Gastroesophageal sphincter (tissue), 4 donors: Measurements from ENCODE around the gene KRT31. TPM values are rescaled to one million over a fixed set of nuclear protein-coding genes. Genes with fewer than 3 reads are reported as not detected.

Source experiments
- ATAC-seq: fragments of 150-250 bp; one replicate; pipeline ENCODE4 v1.9.1; 2016; ENCODE audit warnings: mild to moderate bottlenecking, moderate library complexity
- H3K27ac ChIP-seq, 4 donors: fragments of 200-600 bp; sonication (generic) in 3 of 4; 1 replicate in 3 of 4; 2 replicates in 1 of 4; pipeline ENCODE4 v1.5.1; 2016 to 2019
- H3K27me3 ChIP-seq: fragments of 200-600 bp; sonication (generic); one replicate; pipeline ENCODE4 v1.5.1; 2019
- H3K36me3 ChIP-seq, 2 donors: fragments of 200-600 bp; sonication (generic); one replicate each; pipeline ENCODE4 v1.5.1; 2019; ENCODE audit warnings: control low read depth in 1 of 2
- H3K4me1 ChIP-seq, 3 donors: fragments of 200-600 bp; sonication (generic); 1 replicate in 2 of 3; 2 replicates in 1 of 3; pipeline ENCODE4 v1.5.1; 2016 to 2019; ENCODE audit warnings: control low read depth in 2 of 3
- H3K4me3 ChIP-seq, 2 donors: fragments of 200-600 bp; sonication (generic); one replicate each; pipeline ENCODE4 v1.5.1; 2019; ENCODE audit warnings: mild to moderate bottlenecking in 1 of 2, moderate library complexity in 1 of 2
- H3K9me3 ChIP-seq, 3 donors: fragments of 200-600 bp; sonication (generic); one replicate each; pipeline ENCODE4 v1.5.1; 2017 to 2019; ENCODE audit warnings: control low read depth in 2 of 3
- EP300 ChIP-seq: sonication (generic); formaldehyde crosslinking; IDR thresholded peaks from one replicate; pipeline ENCODE4 v1.6.1; 2017; ENCODE audit warnings: antibody characterized with exemption, mild to moderate bottlenecking
- POLR2A ChIP-seq, 2 donors: fragments of 450-650 bp; IDR thresholded peaks; one replicate each; pipeline ENCODE4 v1.6.1; 2017; ENCODE audit warnings: antibody characterized with exemption in 2 of 2, mild to moderate bottlenecking in 2 of 2, moderate library complexity in 1 of 2
- POLR2AphosphoS5 ChIP-seq: sonication (generic); formaldehyde crosslinking; IDR thresholded peaks from one replicate; pipeline ENCODE4 v1.6.1; 2017; ENCODE audit warnings: antibody characterized with exemption
- WGBS, 2 donors: methylation state at CpG; one replicate each; pipeline ENCODE4 v1.1.5; 2018; ENCODE audit warnings: low coverage in 1 of 2; 5-methylcytosine and 5-hydroxymethylcytosine counted together
- total RNA-seq, 4 donors: library from RNA; depleted of rRNA; stranded (reverse); fragments of >200 nt; gene quantifications; one replicate each; pipeline ENCODE4 v1.1.0, GENCODE V29; 2016
- TF ChIP-seq, protein P1 (sequence below), 4 experiments: fragments of 200-600 bp in 2 of 4; fragments of 450-650 bp in 2 of 4; sonication (generic) in 1 of 4; IDR thresholded peaks; one replicate each; pipeline ENCODE4 v1.5.1; 2017 to 2019; ENCODE audit warnings: antibody characterized with exemption in 4 of 4, mild to moderate bottlenecking in 2 of 4, moderate library complexity in 2 of 4

The KRT31 gene
- total RNA-seq, 4 donors from 2014 or later: not detected

DNA sequence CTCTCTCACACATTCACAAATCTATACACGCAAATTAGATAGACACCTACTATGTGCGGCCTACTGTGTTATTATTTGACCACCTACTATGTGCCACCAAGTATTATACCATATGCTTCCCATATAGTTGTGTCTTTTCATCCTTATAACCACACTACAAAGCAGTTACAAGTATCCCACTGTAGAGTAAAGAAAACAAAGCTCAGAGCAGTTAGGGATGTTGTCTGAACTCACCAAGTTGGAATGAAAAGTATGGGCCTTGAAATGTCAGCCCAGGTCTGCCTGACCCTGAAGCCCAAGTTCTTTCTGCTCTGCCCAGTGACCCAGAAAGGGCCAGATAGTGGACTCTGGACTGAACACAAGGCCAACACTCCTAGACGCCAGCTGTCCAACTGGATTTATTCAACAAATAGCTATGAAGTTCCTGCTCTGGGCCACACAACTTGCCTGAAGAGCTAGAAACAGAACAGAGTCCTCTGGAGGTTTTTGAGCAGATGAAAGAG is 18.5 kb upstream of the KRT31 start:
- Histone ChIP-seq H3K27me3 (no peaks in the 10 kb centered on the region), H3K4me1 (peaks cover 0 to 24% (median 10%) of the 10 kb centered on the region in 3 donors), H3K36me3 (no peaks in the 10 kb centered on the region), H3K4me3 (no peak overlapping the region), H3K27ac (no peak overlapping the region), H3K9me3 (no peaks in the 10 kb centered on the region)
- 64 to 65% methylated on average over 3 of the region's 3 CpGs for WGBS, 2 donors
- ATAC-seq: peak; percentile 55
- TF ChIP-seq POLR2A (IDR thresholded peaks at IDR 0.05): no peak
- TF ChIP-seq, protein P1, sequence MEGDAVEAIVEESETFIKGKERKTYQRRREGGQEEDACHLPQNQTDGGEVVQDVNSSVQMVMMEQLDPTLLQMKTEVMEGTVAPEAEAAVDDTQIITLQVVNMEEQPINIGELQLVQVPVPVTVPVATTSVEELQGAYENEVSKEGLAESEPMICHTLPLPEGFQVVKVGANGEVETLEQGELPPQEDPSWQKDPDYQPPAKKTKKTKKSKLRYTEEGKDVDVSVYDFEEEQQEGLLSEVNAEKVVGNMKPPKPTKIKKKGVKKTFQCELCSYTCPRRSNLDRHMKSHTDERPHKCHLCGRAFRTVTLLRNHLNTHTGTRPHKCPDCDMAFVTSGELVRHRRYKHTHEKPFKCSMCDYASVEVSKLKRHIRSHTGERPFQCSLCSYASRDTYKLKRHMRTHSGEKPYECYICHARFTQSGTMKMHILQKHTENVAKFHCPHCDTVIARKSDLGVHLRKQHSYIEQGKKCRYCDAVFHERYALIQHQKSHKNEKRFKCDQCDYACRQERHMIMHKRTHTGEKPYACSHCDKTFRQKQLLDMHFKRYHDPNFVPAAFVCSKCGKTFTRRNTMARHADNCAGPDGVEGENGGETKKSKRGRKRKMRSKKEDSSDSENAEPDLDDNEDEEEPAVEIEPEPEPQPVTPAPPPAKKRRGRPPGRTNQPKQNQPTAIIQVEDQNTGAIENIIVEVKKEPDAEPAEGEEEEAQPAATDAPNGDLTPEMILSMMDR (IDR thresholded peaks at IDR 0.05): no peak
- no peak for TF ChIP-seq EP300
- no peak for TF ChIP-seq POLR2AphosphoS5

DNA sequence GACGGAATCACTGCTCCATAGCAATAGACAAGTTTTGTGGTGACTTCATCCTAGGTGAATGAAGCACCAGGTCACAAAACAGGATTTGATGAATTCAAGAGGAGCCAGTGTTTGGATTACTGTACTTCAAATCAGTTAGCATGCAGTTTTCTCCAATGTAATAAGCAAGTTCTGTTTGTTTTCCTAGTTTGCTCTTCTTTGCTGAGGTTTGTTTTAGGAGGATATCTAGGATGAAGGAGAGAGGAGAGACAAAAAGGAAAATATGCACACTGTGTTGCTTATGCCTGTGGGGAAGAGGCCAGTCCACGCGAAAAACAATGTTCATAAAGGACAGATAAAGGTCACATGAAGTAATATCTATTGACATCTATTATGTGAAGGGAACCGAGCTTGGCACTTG is 18.0 kb upstream of the KRT31 start:
- H3K36me3 ChIP-seq: no peaks in the 10 kb centered on the region
- no peak for ATAC-seq
- 63 to 75% methylated on average over 4 of the region's 4 CpGs for WGBS, 2 donors
- TF ChIP-seq POLR2A (IDR thresholded peaks at IDR 0.05): no peak
- TF ChIP-seq, protein P1 (IDR thresholded peaks at IDR 0.05): no peak
- TF ChIP-seq POLR2AphosphoS5: no peak
- no peak for TF ChIP-seq EP300
- H3K27ac ChIP-seq: no peak overlapping the region
- peaks cover 0 to 24% (median 10%) of the 10 kb centered on the region in 3 donors for H3K4me1 ChIP-seq
- no peaks in the 10 kb centered on the region for H3K9me3 ChIP-seq
- no peak overlapping the region for H3K4me3 ChIP-seq
- H3K27me3 ChIP-seq: no peaks in the 10 kb centered on the region

DNA sequence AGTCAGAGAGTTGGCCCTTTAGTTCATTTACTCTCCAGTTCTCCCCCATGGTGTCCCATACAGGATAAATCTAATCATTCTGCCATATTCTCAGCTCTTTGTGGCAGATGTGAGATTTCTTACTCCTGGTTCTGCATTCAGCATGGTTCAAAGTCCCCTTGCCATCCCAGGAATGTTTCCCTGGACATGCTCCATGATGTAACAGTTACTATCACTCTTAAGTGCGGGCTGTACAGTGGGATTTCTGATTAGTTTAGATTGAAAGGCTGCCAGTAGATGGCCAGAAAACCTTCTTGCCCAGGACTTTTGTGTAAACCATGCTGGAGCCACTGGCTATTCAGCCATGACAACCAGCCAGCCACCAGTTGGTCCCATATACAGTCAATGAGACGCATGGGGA is 16.6 kb upstream of the KRT31 start:
- Histone ChIP-seq H3K36me3 (no peaks in the 10 kb centered on the region), H3K4me3 (no peak overlapping the region), H3K4me1 (peaks cover 0 to 24% (median 10%) of the 10 kb centered on the region in 3 donors), H3K9me3 (no peaks in the 10 kb centered on the region), H3K27me3 (no peaks in the 10 kb centered on the region), H3K27ac (no peak overlapping the region)
- no peak for TF ChIP-seq EP300
- TF ChIP-seq POLR2A (IDR thresholded peaks at IDR 0.05): no peak
- TF ChIP-seq POLR2AphosphoS5: no peak
- TF ChIP-seq, protein P1 (IDR thresholded peaks at IDR 0.05): no peak
- 83 to 100% methylated on average over 1 to 2 of the region's 2 CpGs for WGBS, 2 donors
- no peak for ATAC-seq

DNA sequence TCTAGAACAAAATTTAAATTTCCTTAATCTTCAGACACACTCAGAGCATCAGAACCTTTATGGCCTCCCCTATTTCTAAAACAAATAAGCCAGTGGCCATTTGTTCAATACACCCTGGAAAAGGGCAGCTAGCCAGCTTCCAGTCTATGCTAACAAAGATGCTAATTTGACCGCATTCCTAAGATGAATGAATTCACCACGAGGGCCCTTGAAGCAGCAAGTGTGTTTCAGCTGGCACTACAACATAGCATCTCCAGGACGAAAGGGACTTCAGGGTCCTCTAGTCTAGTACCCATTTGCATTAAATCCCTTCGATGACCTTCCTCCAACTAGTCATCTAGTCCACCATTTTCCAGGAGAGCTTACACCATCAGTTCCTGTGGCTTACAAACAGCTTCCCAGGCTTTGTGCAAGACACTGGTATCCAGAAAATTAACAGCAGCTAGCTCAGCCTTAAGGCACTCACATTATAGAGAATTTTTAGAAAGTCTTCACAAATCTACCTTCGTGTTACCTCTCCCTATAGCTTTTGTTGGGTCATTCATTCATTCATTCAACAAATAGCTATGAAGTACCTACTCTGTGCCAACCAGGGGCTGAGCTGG is 16.0 kb upstream of the KRT31 start:
- H3K9me3 ChIP-seq: no peaks in the 10 kb centered on the region
- TF ChIP-seq POLR2AphosphoS5 (no peak), POLR2A (IDR thresholded peaks at IDR 0.05) (no peak), EP300 (no peak)
- TF ChIP-seq, protein P1 (IDR thresholded peaks at IDR 0.05): no peak
- ATAC-seq: no peak
- H3K27me3 ChIP-seq: no peaks in the 10 kb centered on the region
- 67% methylated on average over 3 to 5 of the region's 5 CpGs for WGBS, 2 donors
- no peaks in the 10 kb centered on the region for H3K36me3 ChIP-seq
- no peak overlapping the region for H3K4me3 ChIP-seq
- H3K27ac ChIP-seq: no peak overlapping the region
- peaks cover 0 to 24% (median 10%) of the 10 kb centered on the region in 3 donors for H3K4me1 ChIP-seq
